ENCODE data around the gene GRM4.

GRM4 gene

GRCh38 chr6:34138914-34139510, 6.9 kb downstream of the GRM4 start:
- Histone ChIP-seq H3K9me3 (replicated peaks; ENCODE audit: insufficient read depth, low read length) (no peaks in the 10 kb centered on the region), H4K20me1 (ENCODE audit: insufficient read depth, low read length) (no peaks in the 10 kb centered on the region), H3K27me3 (replicated peaks; ENCODE audit: insufficient read depth, low read length) (peaks cover 86% of the 10 kb centered on the region), H3F3A (ENCODE audit: insufficient read depth, low read length) (no peaks in the 10 kb centered on the region), H3K36me3 (replicated peaks; ENCODE audit: insufficient read depth, low read length) (no peaks in the 10 kb centered on the region), H3K79me2 (ENCODE audit: low read length) (no peaks in the 10 kb centered on the region), H3K27ac (ENCODE audit: low read length) (no peak overlapping the region), H3K4me2 (ENCODE audit: low read depth, low read length) (no peak overlapping the region), H2AFZ (ENCODE audit: low read length) (no peak overlapping the region), H3K9me2 (replicated peaks; ENCODE audit: insufficient read depth, low read length) (no peaks in the 10 kb centered on the region), H3K9ac (ENCODE audit: low read length) (no peak overlapping the region), H3K4me3 (ENCODE audit: low read length) (no peak overlapping the region), H3K4me1 (ENCODE audit: low read length) (no peaks in the 10 kb centered on the region)
- DNase-seq = no peak
- no peak for TF ChIP-seq EZH2phosphoT487 (IDR thresholded peaks at IDR 0.05; ENCODE audit: low read length)
- TF ChIP-seq, protein P1, sequence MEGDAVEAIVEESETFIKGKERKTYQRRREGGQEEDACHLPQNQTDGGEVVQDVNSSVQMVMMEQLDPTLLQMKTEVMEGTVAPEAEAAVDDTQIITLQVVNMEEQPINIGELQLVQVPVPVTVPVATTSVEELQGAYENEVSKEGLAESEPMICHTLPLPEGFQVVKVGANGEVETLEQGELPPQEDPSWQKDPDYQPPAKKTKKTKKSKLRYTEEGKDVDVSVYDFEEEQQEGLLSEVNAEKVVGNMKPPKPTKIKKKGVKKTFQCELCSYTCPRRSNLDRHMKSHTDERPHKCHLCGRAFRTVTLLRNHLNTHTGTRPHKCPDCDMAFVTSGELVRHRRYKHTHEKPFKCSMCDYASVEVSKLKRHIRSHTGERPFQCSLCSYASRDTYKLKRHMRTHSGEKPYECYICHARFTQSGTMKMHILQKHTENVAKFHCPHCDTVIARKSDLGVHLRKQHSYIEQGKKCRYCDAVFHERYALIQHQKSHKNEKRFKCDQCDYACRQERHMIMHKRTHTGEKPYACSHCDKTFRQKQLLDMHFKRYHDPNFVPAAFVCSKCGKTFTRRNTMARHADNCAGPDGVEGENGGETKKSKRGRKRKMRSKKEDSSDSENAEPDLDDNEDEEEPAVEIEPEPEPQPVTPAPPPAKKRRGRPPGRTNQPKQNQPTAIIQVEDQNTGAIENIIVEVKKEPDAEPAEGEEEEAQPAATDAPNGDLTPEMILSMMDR (IDR thresholded peaks at IDR 0.05; ENCODE audit: low read length) = no peak

- no peaks in the 10 kb centered on the region for H3K36me3 ChIP-seq (replicated peaks; ENCODE audit: insufficient read depth, low read length)
- no peak overlapping the region for H3K27ac ChIP-seq (ENCODE audit: low read length)
- H3F3A ChIP-seq (ENCODE audit: insufficient read depth, low read length) = no peaks in the 10 kb centered on the region
- H3K4me2 ChIP-seq (ENCODE audit: low read depth, low read length) = no peak overlapping the region
- H3K9ac ChIP-seq (ENCODE audit: low read length) = no peak overlapping the region
- H2AFZ ChIP-seq (ENCODE audit: low read length) = no peak overlapping the region
- H3K4me1 ChIP-seq (ENCODE audit: low read length) = no peaks in the 10 kb centered on the region
- no peaks in the 10 kb centered on the region for H3K9me3 ChIP-seq (replicated peaks; ENCODE audit: insufficient read depth, low read length)
- no peaks in the 10 kb centered on the region for H4K20me1 ChIP-seq (ENCODE audit: insufficient read depth, low read length)
- no peak overlapping the region for H3K4me3 ChIP-seq (ENCODE audit: low read length)
- peaks cover 86% of the 10 kb centered on the region for H3K27me3 ChIP-seq (replicated peaks; ENCODE audit: insufficient read depth, low read length)
- DNase-seq = no peak
- TF ChIP-seq EZH2phosphoT487 (IDR thresholded peaks at IDR 0.05; ENCODE audit: low read length) (no peak), EZH2 (optimal IDR thresholded peaks at IDR 0.05; ENCODE audit: low read depth, low read length) (no peak)
- TF ChIP-seq, protein P1 (IDR thresholded peaks at IDR 0.05; ENCODE audit: low read length) = no peak
- H3K79me2 ChIP-seq (ENCODE audit: low read length) = no peaks in the 10 kb centered on the region
- no peaks in the 10 kb centered on the region for H3K9me2 ChIP-seq (replicated peaks; ENCODE audit: insufficient read depth, low read length)
These were observed 7.7 kb downstream of the GRM4 start for GRCh38 chr6:34138191-34138590.

DNA sequence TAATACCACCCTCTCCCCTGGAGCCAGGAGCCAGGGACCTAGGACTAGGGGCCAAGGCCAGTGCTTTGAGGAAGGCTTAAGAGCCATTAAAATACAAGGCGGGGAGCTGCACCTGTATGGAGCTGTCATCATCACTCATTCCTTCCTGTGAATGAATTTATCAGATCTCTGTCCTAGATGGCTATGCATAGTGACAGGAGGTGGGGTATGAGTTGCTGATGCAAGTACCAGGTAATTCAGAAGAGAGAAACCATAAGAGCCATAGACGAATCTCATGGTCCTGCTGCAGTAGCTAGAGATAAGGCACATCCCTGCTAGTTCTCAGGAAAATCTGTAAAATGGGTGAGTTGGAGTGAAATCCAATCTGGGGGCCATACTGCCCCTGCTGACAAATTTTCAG, 10.3 kb downstream of the GRM4 start:
- no peak overlapping the region for H3K4me2 ChIP-seq (ENCODE audit: low read depth, low read length)
- H3K4me3 ChIP-seq (ENCODE audit: low read length) = no peak overlapping the region
- no peaks in the 10 kb centered on the region for H3F3A ChIP-seq (ENCODE audit: insufficient read depth, low read length)
- no peaks in the 10 kb centered on the region for H3K9me3 ChIP-seq (replicated peaks; ENCODE audit: insufficient read depth, low read length)
- H4K20me1 ChIP-seq (ENCODE audit: insufficient read depth, low read length) = no peaks in the 10 kb centered on the region
- no peak overlapping the region for H3K27ac ChIP-seq (ENCODE audit: low read length)
- DNase-seq = no peak
- H3K36me3 ChIP-seq (replicated peaks; ENCODE audit: insufficient read depth, low read length) = no peaks in the 10 kb centered on the region
- no peaks in the 10 kb centered on the region for H3K79me2 ChIP-seq (ENCODE audit: low read length)
- peaks cover 82% of the 10 kb centered on the region for H3K27me3 ChIP-seq (replicated peaks; ENCODE audit: insufficient read depth, low read length)
- TF ChIP-seq EZH2phosphoT487 (IDR thresholded peaks at IDR 0.05; ENCODE audit: low read length) = no peak
- no peak for TF ChIP-seq EZH2 (optimal IDR thresholded peaks at IDR 0.05; ENCODE audit: low read depth, low read length)
- TF ChIP-seq, protein P1 (IDR thresholded peaks at IDR 0.05; ENCODE audit: low read length) = no peak
- H3K4me1 ChIP-seq (ENCODE audit: low read length) = no peaks in the 10 kb centered on the region
- H2AFZ ChIP-seq (ENCODE audit: low read length) = no peak overlapping the region
- H3K9me2 ChIP-seq (replicated peaks; ENCODE audit: insufficient read depth, low read length) = no peaks in the 10 kb centered on the region
- H3K9ac ChIP-seq (ENCODE audit: low read length) = no peak overlapping the region
